ENCODE measurements around the gene GALNT10. TPM values are rescaled to one million over a fixed set of nuclear protein-coding genes. Genes with fewer than 3 reads are reported as not detected.

GALNT10 gene
- total and polyA plus RNA-seq, 2 of the 8 experiments (the other 6 are each of a cell fraction or from before 2014, with no cell fraction given) = 4.6 to 15.5 TPM

GRCh38 chr5:154405078-154405792 lies 214.7 kb downstream of the GALNT10 start:
- Histone ChIP-seq H4K91ac (replicated peaks; ENCODE audit: insufficient read length, low read length) (no peak overlapping the region), H3K79me2 (ENCODE audit: control insufficient read depth in 1 of 2, insufficient read depth in 2 of 2, low read length in 2 of 2) (no peaks in the 10 kb centered on the region), H3K36me3 (ENCODE audit: control insufficient read depth in 2 of 4, insufficient read depth in 4 of 4, low read length in 3 of 4) (no peaks in the 10 kb centered on the region), H2AFZ (ENCODE audit: low read length) (no peak overlapping the region), H3K4me1 (replicated peaks in 1 of 4; ENCODE audit: control insufficient read depth in 3 of 4, insufficient read depth in 4 of 4, low read length in 3 of 4) (no peaks in the 10 kb centered on the region), H3K27ac (ENCODE audit: low read depth, low read length) (no peak overlapping the region), H3K23me2 (ENCODE audit: low read depth, low read length) (no peaks in the 10 kb centered on the region), H2AK5ac (ENCODE audit: low read depth, low read length) (no peak overlapping the region), H3K27me3 (replicated peaks in 1 of 4; ENCODE audit: control insufficient read depth in 3 of 4, extremely low read depth in 1 of 4, insufficient read depth in 3 of 4, low read length in 3 of 4) (no peaks in the 10 kb centered on the region; a peak in 1 of 7 replicates), H3K14ac (ENCODE audit: insufficient read length) (no peak overlapping the region), H3K4ac (replicated peaks; ENCODE audit: insufficient read length, low read depth, low read length) (no peak overlapping the region), H3K18ac (ENCODE audit: extremely low read depth, low read length) (no peak overlapping the region), H4K20me1 (replicated peaks in 1 of 2; ENCODE audit: control insufficient read depth in 1 of 2, insufficient read depth in 2 of 2, low read length in 2 of 2) (peaks cover 0 to 2% of the 10 kb centered on the region in 2 experiments), H4K5ac (ENCODE audit: insufficient read length, low read depth, low read length) (no peak overlapping the region), H2BK5ac (ENCODE audit: low read depth, low read length) (no peak overlapping the region), H2BK20ac (ENCODE audit: low read length) (no peak overlapping the region), H4K8ac (ENCODE audit: extremely low read depth, insufficient read depth, low read length) (no peak overlapping the region), H3K79me1 (ENCODE audit: low read depth, low read length) (no peaks in the 10 kb centered on the region; the same call in 1 of the 2 replicates), H2BK12ac (ENCODE audit: low read depth, low read length) (no peak overlapping the region), H3K23ac (ENCODE audit: insufficient read length) (no peak overlapping the region), H3K4me2 (ENCODE audit: insufficient read depth in 1 of 2, low read depth in 2 of 2, low read length in 2 of 2) (peak overlapping the region; percentile 2 to 66; a peak in 3 of 4 replicates), H3K9ac (replicated peaks in 1 of 4; ENCODE audit: extremely low read depth in 1 of 4, low read depth in 3 of 4, low read length in 3 of 4) (no peak overlapping the region), H3K9me3 (ENCODE audit: insufficient read depth in 2 of 2, low read depth in 1 of 2, low read length in 1 of 2) (no peaks in the 10 kb centered on the region), H2BK120ac (replicated peaks; ENCODE audit: low read depth, low read length) (no peak overlapping the region), H3K56ac (replicated peaks; ENCODE audit: insufficient read length, low read depth, low read length) (no peak overlapping the region), H3K4me3 (ENCODE audit: extremely low read depth in 1 of 4, insufficient read depth in 2 of 4, low read depth in 3 of 4, low read length in 4 of 4) (peak overlapping the region in 3 of 4 experiments; percentile 21 to 51 (median 30); a peak in 6 of 8 replicates), H2BK15ac (ENCODE audit: low read length) (no peak overlapping the region)
- 24% methylated on average over 37 of the region's 37 CpGs; no CpG with 5 or more reads in 1 of the 2 experiments for WGBS, 2 experiments (ENCODE audit: extremely low coverage in 1 of 2, insufficient coverage in 1 of 2, insufficient read length in 1 of 2, insufficient replicate concordance in 2 of 2, low coverage in 1 of 2, low lambda C conversion rate in 2 of 2, missing lambda C conversion rate in 1 of 2)
- ChIA-PET CTCF (ENCODE audit: partially characterized antibody) (interaction anchor here (0.6 to 7.5 kb wide), 67 partner anchors 10 to 909 kb away, joined by 3 to 61 read pairs (median 4); partner anchors contain the start of gene GALNT10), POLR2A (ENCODE audit: partially characterized antibody) (interaction anchor here (1.0 to 1.4 kb wide), 2 partner anchors 207 to 333 kb away, joined by 4 to 5 read pairs; no protein-coding TSS in a partner anchor)
- FAIRE-seq = peak; percentile 39
- peak; percentile 60 to 91 for DNase-seq (ENCODE audit: low read depth in 1 of 2, low spot score in 2 of 2)
- TF ChIP-seq MAFK (IDR thresholded peaks at IDR 0.05; ENCODE audit: low read depth, low read length) (0 out of 2 replicates have a peak, but pooled peaks have one; percentile 2), POLR2AphosphoS5 (IDR thresholded peaks at IDR 0.05; ENCODE audit: low read depth, low read length) (no peak), E2F6 (IDR thresholded peaks at IDR 0.05) (no peak; the same call in 1 of the 2 replicates), SIRT6 (IDR thresholded peaks at IDR 0.05; ENCODE audit: low read length) (no peak), TAF7 (optimal IDR thresholded peaks at IDR 0.05; ENCODE audit: borderline replicate concordance, low read depth, low read length) (peak; percentile 23), SAP30 (IDR thresholded peaks at IDR 0.05; ENCODE audit: insufficient read depth, insufficient replicate concordance, low read length) (no peak), NRF1 (IDR thresholded peaks at IDR 0.05; ENCODE audit: low read depth, low read length) (no peak), POLR2A (IDR thresholded peaks at IDR 0.05; ENCODE audit: control extremely low read depth in 1 of 2, low read depth in 2 of 2, low read length in 2 of 2) (no peak), RNF2 (IDR thresholded peaks at IDR 0.05; ENCODE audit: borderline replicate concordance, low read depth, low read length, missing control alignments, poor library complexity, severe bottlenecking) (no peak), TBP (IDR thresholded peaks at IDR 0.05; ENCODE audit: low read depth, low read length) (peak; percentile 59; the same call in 1 of the 2 replicates), EGR1 (IDR thresholded peaks at IDR 0.05; ENCODE audit: borderline replicate concordance, low read depth, low read length) (no peak; the same call in 1 of the 2 replicates)
